Glutamatergic neuron (in vitro differentiated cells): Measurements from ENCODE around the gene LRRC47. TPM values are rescaled to one million over a fixed set of nuclear protein-coding genes. Genes with fewer than 3 reads are reported as not detected.
A peak's percentile ranks its signal among the peaks of the same experiment; 100 is the strongest.
"Not testable (repeated sequence)": the region's sequence is repeated elsewhere in the genome, so short reads cannot be mapped to it uniquely, and the experiment has no call there.

Source experiments
- DNase-seq: peaks from one replicate; pipeline ENCODE4 v3.0.0; 2022
- H3K27ac Mint-ChIP-seq: one replicate; pipeline ENCODE4 v1.8.0; 2020; ENCODE audit warnings: mild to moderate bottlenecking, mixed read lengths, inconsistent platforms; ENCODE audit not compliant: unreplicated experiment
- H3K27me3 Mint-ChIP-seq: one replicate; pipeline ENCODE4 v1.8.0; 2020; ENCODE audit warnings: mild to moderate bottlenecking, moderate library complexity, mixed read lengths, inconsistent platforms; ENCODE audit not compliant: unreplicated experiment
- H3K36me3 Mint-ChIP-seq: one replicate; pipeline ENCODE4 v1.8.0; 2020; ENCODE audit warnings: mild to moderate bottlenecking, mixed read lengths, inconsistent platforms; ENCODE audit not compliant: unreplicated experiment
- H3K4me1 Mint-ChIP-seq: one replicate; pipeline ENCODE4 v1.8.0; 2020; ENCODE audit warnings: mild to moderate bottlenecking, low read depth, mixed read lengths, inconsistent platforms; ENCODE audit not compliant: unreplicated experiment
- H3K4me3 Mint-ChIP-seq: one replicate; pipeline ENCODE4 v1.8.0; 2020; ENCODE audit warnings: mild to moderate bottlenecking, mixed read lengths, inconsistent platforms; ENCODE audit not compliant: unreplicated experiment
- H3K9me3 Mint-ChIP-seq: one replicate; pipeline ENCODE4 v1.8.0; 2020; ENCODE audit warnings: mild to moderate bottlenecking, moderate library complexity, mixed read lengths, inconsistent platforms; ENCODE audit not compliant: unreplicated experiment
- CTCF ChIP-seq: fragments of 200-600 bp; sonication (generic); IDR thresholded peaks from one replicate; pipeline ENCODE4 v1.5.0; 2021; ENCODE audit not compliant: partially characterized antibody, unreplicated experiment
- total RNA-seq: library from RNA; stranded (reverse); fragmentation: NEBNext Ultra II Directional; extraction: Animal tissue kit (Norgen Biotek cat#: 25700); gene quantifications from one replicate; pipeline ENCODE4 v1.2.1, GENCODE V29; 2021; ENCODE audit not compliant: unreplicated experiment

LRRC47 gene
- total RNA-seq, 1 donor from 2014 or later, result 79.7 TPM

GRCh38 chr1:3811595-3811911, 15.3 kb upstream of the LRRC47 start:
- Mint-ChIP-seq H3K27me3 (peaks cover 4% of the 10 kb centered on the region), H3K4me1 (no peaks in the 10 kb centered on the region), H3K36me3 (no peaks in the 10 kb centered on the region), H3K27ac (no peak overlapping the region), H3K9me3 (peaks cover 1% of the 10 kb centered on the region), H3K4me3 (no peak overlapping the region)
- TF ChIP-seq CTCF, result no peak
- DNase-seq, result no peak

GRCh38 chr1:3810149-3810761, 14.0 kb upstream of the LRRC47 start:
- peaks cover 11% of the 10 kb centered on the region for H3K36me3 Mint-ChIP-seq
- not testable (repeated sequence) for H3K4me1 Mint-ChIP-seq, DNase-seq, H3K27ac Mint-ChIP-seq, H3K9me3 Mint-ChIP-seq, H3K27me3 Mint-ChIP-seq, H3K4me3 Mint-ChIP-seq

- Mint-ChIP-seq H3K9me3 (peaks cover 5% of the 10 kb centered on the region), H3K27me3 (peaks cover 5% of the 10 kb centered on the region)
Observed at GRCh38 chr1:3809680-3810079, 13.4 kb upstream of the LRRC47 start.

GRCh38 chr1:3807769-3808168, 11.5 kb upstream of the LRRC47 start:
- Mint-ChIP-seq H3K36me3 (peaks cover 14% of the 10 kb centered on the region), H3K27me3 (peaks cover 3% of the 10 kb centered on the region), H3K4me3 (no peak overlapping the region), H3K27ac (no peak overlapping the region), H3K4me1 (no peaks in the 10 kb centered on the region), H3K9me3 (peaks cover 5% of the 10 kb centered on the region)
- no peak for TF ChIP-seq CTCF
- no peak for DNase-seq

More at GRCh38 chr1:3809680-3810079, 13.4 kb upstream of the LRRC47 start:
- no peak for TF ChIP-seq CTCF
- no peaks in the 10 kb centered on the region for H3K4me1 Mint-ChIP-seq
- peak; percentile 0 for DNase-seq
- H3K27ac Mint-ChIP-seq, result no peak overlapping the region
- H3K4me3 Mint-ChIP-seq, result no peak overlapping the region
- peaks cover 14% of the 10 kb centered on the region for H3K36me3 Mint-ChIP-seq

- DNase-seq, result no peak
- Mint-ChIP-seq H3K9me3 (peaks cover 16% of the 10 kb centered on the region), H3K4me1 (peaks cover 11% of the 10 kb centered on the region), H3K27ac (no peak overlapping the region), H3K36me3 (peaks cover 14% of the 10 kb centered on the region), H3K27me3 (peaks cover 14% of the 10 kb centered on the region), H3K4me3 (no peak overlapping the region)
- no peak for TF ChIP-seq CTCF
Observed at GRCh38 chr1:3805038-3805437, 8.7 kb upstream of the LRRC47 start.

- Mint-ChIP-seq H3K4me1 (peaks cover 16% of the 10 kb centered on the region), H3K27me3 (peaks cover 18% of the 10 kb centered on the region), H3K9me3 (peaks cover 21% of the 10 kb centered on the region), H3K36me3 (peaks cover 14% of the 10 kb centered on the region)
- not testable (repeated sequence) for H3K27ac Mint-ChIP-seq, H3K4me3 Mint-ChIP-seq, DNase-seq
Observed at GRCh38 chr1:3804627-3804944, 8.3 kb upstream of the LRRC47 start.
